HUES48 (cell line): ENCODE results near the gene ZNF791.

Experiments used
- H3K27ac ChIP-seq: one replicate; pipeline ENCODE4 v1.7.0; 2013; ENCODE audit warnings: low read depth, low read length, inconsistent platforms
- H3K27me3 ChIP-seq: 2 replicates; pipeline ENCODE4 v1.6.1; 2013; ENCODE audit warnings: mild to moderate bottlenecking, low read length; ENCODE audit not compliant: control insufficient read depth, insufficient read depth
- H3K36me3 ChIP-seq: 2 replicates; pipeline ENCODE4 v1.6.1; 2013; ENCODE audit warnings: low read length; ENCODE audit not compliant: control insufficient read depth, insufficient read depth
- H3K4me1 ChIP-seq: 2 replicates; pipeline ENCODE4 v1.6.1; 2013; ENCODE audit warnings: mild to moderate bottlenecking, low read length; ENCODE audit not compliant: control insufficient read depth, insufficient read depth
- H3K4me3 ChIP-seq: 2 replicates; pipeline ENCODE4 v1.5.1; 2013; ENCODE audit warnings: mild to moderate bottlenecking, low read depth, low read length
- H3K9ac ChIP-seq: 2 replicates; pipeline ENCODE4 v1.6.1; 2013; ENCODE audit warnings: mild to moderate bottlenecking, low read depth, low read length, moderate library complexity
- H3K9me3 ChIP-seq: 2 replicates; pipeline ENCODE4 v1.6.1; 2013; ENCODE audit warnings: low read length; ENCODE audit not compliant: control insufficient read depth, insufficient read depth

The ZNF791 gene

GRCh38 chr19:12681074-12681987, 70.6 kb downstream of the ZNF791 start, which contains the start of gene DHPS:
Gene DHPS (minus strand): TSS chr19:12681880. CDS start chr19:12681766, 114 bp downstream.
- no peaks in the 10 kb centered on the region for H3K4me1 ChIP-seq
- peak within 1 kb of the TSS; percentile 100 for H3K27ac ChIP-seq
- H3K36me3 ChIP-seq: peaks cover 31% of the 10 kb centered on the region
- peak within 1 kb of the TSS; percentile 89 for H3K4me3 ChIP-seq
- peak within 1 kb of the TSS; percentile 99 for H3K9ac ChIP-seq
- H3K27me3 ChIP-seq: no peaks in the 10 kb centered on the region
- no peaks in the 10 kb centered on the region for H3K9me3 ChIP-seq
